Ovary (tissue), 3 donors: ENCODE data around the gene LDB2.

Experiments
- CTCF ChIP-seq, 3 donors: fragments of 450-650 bp in 2 of 3; fragments of 200-600 bp in 1 of 3; IDR thresholded peaks; one replicate each; pipeline versions ENCODE4 v1.5.1 to v1.8.0; 2016 to 2022; ENCODE audit warnings: antibody characterized with exemption in 3 of 3, mild to moderate bottlenecking in 1 of 3
- EP300 ChIP-seq: sonication (generic); formaldehyde crosslinking; IDR thresholded peaks from one replicate; pipeline ENCODE4 v1.6.1; 2017; ENCODE audit warnings: antibody characterized with exemption
- POLR2A ChIP-seq: fragments of 450-650 bp; IDR thresholded peaks from one replicate; pipeline ENCODE4 v1.6.1; 2017; ENCODE audit warnings: antibody characterized with exemption, mild to moderate bottlenecking, moderate library complexity
- donor health status: DM: no; HTN: no; CAD: no.

- no peak for TF ChIP-seq CTCF (IDR thresholded peaks at IDR 0.05)
- TF ChIP-seq POLR2A: no peak
- TF ChIP-seq EP300: no peak
These were observed 243.3 kb downstream of the LDB2 start for GRCh38 chr4:16655111-16655510.
